Stomach smooth muscle (tissue), 2 donors: ENCODE data around the gene PROKR1.
"Not testable (repeated sequence)": the region's sequence is repeated elsewhere in the genome, so short reads cannot be mapped to it uniquely, and the experiment has no call there.

Experiments used
- H3K27ac ChIP-seq: one replicate; pipeline ENCODE4 v1.7.0; 2013; ENCODE audit warnings: mild to moderate bottlenecking, low read length, inconsistent platforms
- H3K27me3 ChIP-seq, 2 donors: one replicate each; pipeline ENCODE4 v1.7.0; 2013; ENCODE audit warnings: low read length in 2 of 2; ENCODE audit not compliant: insufficient read depth in 2 of 2, control insufficient read depth in 1 of 2
- H3K36me3 ChIP-seq, 2 donors: one replicate each; pipeline ENCODE4 v1.7.0; 2013; ENCODE audit warnings: low read length in 2 of 2; ENCODE audit not compliant: control insufficient read depth in 2 of 2, insufficient read depth in 2 of 2
- H3K4me1 ChIP-seq: one replicate; pipeline ENCODE4 v1.7.0; 2013; ENCODE audit warnings: low read length; ENCODE audit not compliant: control insufficient read depth, insufficient read depth
- H3K4me3 ChIP-seq, 2 donors: one replicate each; pipeline ENCODE4 v1.7.0; 2013; ENCODE audit warnings: low read length in 2 of 2
- H3K9ac ChIP-seq, 2 donors: one replicate each; pipeline ENCODE4 v1.7.0; 2013; ENCODE audit warnings: low read length in 2 of 2, mild to moderate bottlenecking in 1 of 2
- H3K9me3 ChIP-seq, 2 donors: one replicate each; pipeline ENCODE4 v1.7.0; 2013; ENCODE audit warnings: low read length in 2 of 2; ENCODE audit not compliant: control insufficient read depth in 2 of 2
- donor health status: healthy.
- donor health status: Pancreatic carcinoma.

The PROKR1 gene

DNA sequence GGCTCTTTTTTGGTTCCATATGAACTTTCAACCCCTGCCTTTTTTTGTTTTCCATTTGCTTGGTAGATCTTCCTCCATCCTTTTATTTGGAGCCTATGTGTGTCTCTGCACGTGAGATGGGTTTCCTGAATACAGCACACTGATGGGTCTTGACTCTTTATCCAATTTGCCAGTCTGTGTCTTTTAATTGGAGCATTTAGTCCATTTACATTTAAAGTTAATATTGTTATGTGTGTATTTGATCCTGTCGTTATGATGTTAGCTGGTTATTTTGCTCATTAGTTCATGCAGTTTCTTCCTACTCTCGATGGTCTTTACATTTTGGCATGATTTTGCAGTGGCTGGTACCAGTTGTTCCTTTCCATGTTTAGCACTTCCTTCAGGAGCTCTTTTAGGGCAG, 34.5 kb downstream of the PROKR1 start:
- H3K27ac ChIP-seq, H3K4me3 ChIP-seq, H3K9me3 ChIP-seq, H3K36me3 ChIP-seq, H3K9ac ChIP-seq, H3K4me1 ChIP-seq, H3K27me3 ChIP-seq: not testable (repeated sequence)

DNA sequence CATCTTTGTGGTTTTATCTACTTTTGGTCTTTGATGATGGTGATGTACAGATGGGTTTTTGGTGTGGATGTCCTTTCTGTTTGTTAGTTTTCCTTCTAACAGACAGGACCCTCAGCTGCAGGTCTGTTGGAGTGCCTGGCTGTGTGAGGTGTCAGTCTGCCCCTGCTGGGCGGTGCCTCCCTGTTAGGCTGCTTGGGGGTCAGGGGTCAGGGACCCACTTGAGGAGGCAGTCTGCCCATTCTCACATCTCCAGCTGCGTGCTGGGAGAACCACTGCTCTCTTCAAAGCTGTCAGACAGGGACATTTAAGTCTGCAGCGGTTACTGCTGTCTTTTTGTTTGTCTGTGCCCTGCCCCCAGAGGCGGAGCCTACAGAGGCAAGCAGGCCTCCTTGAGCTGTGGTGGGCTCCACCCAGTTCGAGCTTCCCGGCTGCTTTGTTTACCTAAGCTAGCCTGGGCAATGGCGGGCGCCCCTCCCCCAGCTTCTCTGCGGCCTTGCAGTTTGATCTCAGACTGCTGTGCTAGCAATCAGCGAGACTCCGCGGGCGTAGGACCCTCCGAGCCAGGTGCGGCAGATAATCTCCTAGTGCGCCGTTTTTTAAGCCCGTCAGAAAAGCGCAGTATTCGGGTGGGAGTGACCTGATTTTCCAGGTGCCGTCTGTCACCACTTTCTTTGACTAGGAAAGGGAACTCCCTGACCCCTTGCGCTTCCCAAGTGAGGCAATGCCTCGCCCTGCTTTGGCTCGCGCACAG, 36.0 kb downstream of the PROKR1 start:
- not testable (repeated sequence) for H3K9me3 ChIP-seq, H3K9ac ChIP-seq, H3K27ac ChIP-seq, H3K4me3 ChIP-seq, H3K27me3 ChIP-seq, H3K36me3 ChIP-seq, H3K4me1 ChIP-seq

DNA sequence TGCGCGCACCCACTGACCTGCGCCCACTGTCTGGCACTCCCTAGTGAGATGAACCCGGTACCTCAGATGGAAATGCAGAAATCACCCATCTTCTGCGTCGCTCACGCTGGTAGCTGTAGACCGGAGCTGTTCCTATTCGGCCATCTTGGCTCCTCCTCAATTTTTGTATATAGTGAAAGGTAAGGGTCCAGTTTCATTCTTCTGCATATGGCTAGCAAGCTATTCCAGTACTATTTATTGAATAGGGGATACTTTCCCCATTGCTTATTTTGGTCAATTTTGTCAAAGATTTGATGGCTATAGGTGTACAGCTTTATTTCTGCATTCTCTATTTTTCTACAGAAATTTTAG, 36.5 kb downstream of the PROKR1 start:
- H3K4me3 ChIP-seq, H3K27me3 ChIP-seq, H3K9me3 ChIP-seq, H3K9ac ChIP-seq, H3K36me3 ChIP-seq, H3K27ac ChIP-seq, H3K4me1 ChIP-seq: not testable (repeated sequence)

DNA sequence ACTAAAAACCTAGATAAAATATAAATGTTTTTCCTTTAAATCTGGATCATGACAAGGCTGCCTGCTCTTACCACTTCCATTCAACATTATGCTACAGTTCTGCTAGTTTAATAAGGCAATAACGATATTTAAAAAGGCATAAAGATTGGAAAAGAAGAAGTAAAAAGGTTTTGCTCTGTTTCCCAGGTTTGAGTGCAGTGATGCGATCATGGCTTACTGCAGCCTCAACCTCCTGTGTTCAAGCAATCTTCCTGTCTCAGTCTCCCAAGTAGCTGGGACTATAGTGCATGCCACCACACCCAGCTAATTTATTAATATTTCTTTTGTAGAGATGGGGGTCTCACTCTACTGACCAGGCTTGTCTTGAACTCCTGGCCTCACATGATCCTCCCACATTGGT, 40.8 kb downstream of the PROKR1 start:
- no peak overlapping the region for H3K9ac ChIP-seq
- no peaks in the 10 kb centered on the region for H3K9me3 ChIP-seq
- no peaks in the 10 kb centered on the region for H3K36me3 ChIP-seq
- H3K4me1 ChIP-seq: no peaks in the 10 kb centered on the region
- no peaks in the 10 kb centered on the region for H3K27me3 ChIP-seq
- H3K4me3 ChIP-seq: no peak overlapping the region
- H3K27ac ChIP-seq: no peak overlapping the region

DNA sequence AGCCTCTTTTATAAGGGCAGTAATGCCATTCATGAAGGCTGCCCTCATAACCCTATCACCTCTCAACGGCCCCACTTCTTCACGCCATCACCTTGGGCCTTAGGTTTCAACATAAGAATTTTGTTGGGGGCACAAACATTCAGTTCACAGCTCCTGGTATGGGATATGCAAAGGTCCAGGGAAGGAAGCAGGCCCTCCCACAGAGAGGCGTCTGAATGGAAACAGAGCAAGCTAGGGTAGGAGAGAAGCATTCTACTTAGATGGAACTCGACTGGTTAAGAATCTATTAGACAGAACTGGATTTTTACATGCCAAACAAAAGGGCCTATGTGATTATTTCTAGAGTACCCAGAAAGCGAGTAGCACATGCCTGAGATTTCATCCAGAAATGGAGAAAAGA, 42.8 kb downstream of the PROKR1 start:
- Histone ChIP-seq H3K9me3 (no peaks in the 10 kb centered on the region), H3K27me3 (no peaks in the 10 kb centered on the region), H3K4me1 (no peaks in the 10 kb centered on the region), H3K27ac (no peak overlapping the region), H3K36me3 (no peaks in the 10 kb centered on the region), H3K4me3 (no peak overlapping the region), H3K9ac (no peak overlapping the region)

DNA sequence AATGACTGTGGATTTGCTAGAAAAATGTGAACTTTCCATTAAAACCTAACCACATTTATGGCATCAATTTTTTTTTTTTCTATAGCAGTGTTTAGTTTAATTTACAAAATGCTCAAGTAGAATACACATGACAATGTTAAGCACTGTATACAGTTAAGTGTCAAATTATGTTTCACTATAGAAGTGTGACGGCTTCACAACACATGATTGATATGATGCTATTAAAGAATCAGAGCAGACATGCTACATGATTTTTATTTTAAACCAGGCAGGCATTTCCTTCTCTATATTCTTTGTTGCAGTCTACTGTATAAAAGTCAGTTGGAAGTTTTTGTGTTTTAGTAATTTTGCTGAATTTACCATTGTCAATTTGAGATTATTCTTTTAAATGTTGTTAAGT, 43.6 kb downstream of the PROKR1 start:
- Histone ChIP-seq H3K4me3 (no peak overlapping the region), H3K36me3 (no peaks in the 10 kb centered on the region), H3K27ac (no peak overlapping the region), H3K9ac (no peak overlapping the region), H3K9me3 (no peaks in the 10 kb centered on the region), H3K27me3 (no peaks in the 10 kb centered on the region), H3K4me1 (no peaks in the 10 kb centered on the region)

DNA sequence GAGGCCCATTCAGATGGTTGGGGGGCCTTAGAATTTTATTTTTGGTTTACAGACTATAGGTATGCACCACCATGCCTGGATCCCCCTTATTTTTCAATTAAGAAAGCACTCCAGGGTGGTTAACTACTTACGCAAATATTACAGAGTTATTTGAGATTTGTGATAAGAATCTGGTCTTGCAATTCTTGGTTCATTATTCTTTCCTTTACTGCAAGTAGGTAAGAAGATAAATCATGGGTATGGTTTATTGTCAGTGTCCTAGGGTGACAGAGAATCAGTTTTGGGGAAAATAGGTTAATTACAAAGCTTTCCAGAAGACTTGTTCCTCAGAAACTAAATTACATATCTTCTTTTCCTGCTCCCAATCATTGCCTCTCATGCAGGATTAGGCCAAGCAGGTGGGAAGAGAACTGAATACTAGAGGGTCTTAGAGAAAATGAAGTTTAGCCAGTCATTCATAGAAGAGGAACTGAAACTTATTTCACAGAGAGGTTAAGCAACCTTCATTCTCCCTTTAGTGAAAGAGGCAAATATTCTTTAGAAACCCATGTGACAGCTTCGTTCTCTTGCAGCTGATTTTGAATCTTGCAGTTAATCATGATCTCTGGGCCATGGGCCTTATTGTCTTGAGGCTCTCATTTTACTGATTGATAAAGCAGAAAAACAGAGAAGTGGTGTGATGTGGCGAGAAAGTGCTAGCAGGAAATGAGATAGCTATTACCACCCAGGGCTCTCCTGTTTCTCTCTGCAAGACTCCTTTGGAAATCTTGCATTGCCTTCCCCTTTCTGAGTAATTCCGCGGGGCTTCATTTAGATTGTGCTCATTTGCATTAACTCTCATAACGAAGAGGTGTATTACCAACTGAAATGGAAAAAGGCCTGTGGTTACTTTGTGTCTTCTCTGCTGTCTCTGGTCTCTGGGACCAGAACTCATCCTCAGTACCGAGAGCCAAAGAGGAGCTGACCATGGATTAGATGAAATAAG, 46.5 kb downstream of the PROKR1 start:
- no peak overlapping the region for H3K27ac ChIP-seq
- no peaks in the 10 kb centered on the region for H3K4me1 ChIP-seq
- no peak overlapping the region for H3K9ac ChIP-seq
- H3K4me3 ChIP-seq: no peak overlapping the region
- no peaks in the 10 kb centered on the region for H3K27me3 ChIP-seq
- no peaks in the 10 kb centered on the region for H3K9me3 ChIP-seq
- no peaks in the 10 kb centered on the region for H3K36me3 ChIP-seq

DNA sequence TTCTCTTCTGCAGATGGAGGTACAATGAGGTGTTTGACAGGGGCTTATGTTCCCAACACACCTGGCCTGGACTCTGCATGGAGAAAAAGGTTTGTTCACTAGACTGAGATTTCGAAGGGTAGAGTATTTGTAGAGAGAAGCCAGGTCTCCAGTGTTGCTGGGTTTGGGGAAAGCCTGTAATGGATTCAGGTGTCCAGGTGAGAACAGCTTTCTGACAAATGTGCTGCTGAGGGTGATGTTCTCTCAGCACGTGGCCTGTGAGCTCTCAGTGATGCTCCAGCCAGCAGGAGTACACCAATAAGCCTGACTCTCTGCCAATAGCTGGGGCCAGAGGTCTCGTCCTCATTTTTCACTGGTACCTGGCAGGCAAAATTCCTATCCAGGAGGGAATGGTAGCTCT, 47.5 kb downstream of the PROKR1 start:
- Histone ChIP-seq H3K36me3 (no peaks in the 10 kb centered on the region), H3K27ac (no peak overlapping the region)

DNA sequence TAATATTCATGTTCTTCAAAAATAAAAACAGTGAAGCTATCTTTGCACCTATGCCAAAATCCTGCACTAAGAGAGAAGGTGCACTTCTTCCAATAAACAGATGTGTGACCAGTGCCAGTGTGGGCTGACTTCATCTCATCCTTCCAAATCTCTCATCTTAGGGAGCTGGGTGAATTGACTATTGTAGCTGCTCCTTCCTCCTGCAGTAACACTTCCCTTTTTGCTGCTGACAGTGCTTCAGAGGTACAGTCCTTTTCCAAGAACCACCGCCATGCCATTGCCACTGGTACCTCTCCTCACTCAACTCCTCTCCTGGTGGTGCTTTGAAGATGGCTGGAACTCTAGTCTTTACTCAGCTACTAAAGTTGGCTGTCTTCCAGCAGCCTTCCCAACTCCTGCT, 49.1 kb downstream of the PROKR1 start:
- no peaks in the 10 kb centered on the region for H3K36me3 ChIP-seq
- no peak overlapping the region for H3K27ac ChIP-seq
- H3K9ac ChIP-seq: no peak overlapping the region
- no peak overlapping the region for H3K4me3 ChIP-seq
- peaks cover 0 to 3% of the 10 kb centered on the region in 2 donors for H3K9me3 ChIP-seq
- no peaks in the 10 kb centered on the region for H3K27me3 ChIP-seq
- H3K4me1 ChIP-seq: no peaks in the 10 kb centered on the region

More for the DNA sequence above, 47.5 kb downstream of the PROKR1 start:
- no peak overlapping the region for H3K4me3 ChIP-seq
- H3K9me3 ChIP-seq: no peaks in the 10 kb centered on the region
- no peak overlapping the region for H3K9ac ChIP-seq
- H3K27me3 ChIP-seq: no peaks in the 10 kb centered on the region
- no peaks in the 10 kb centered on the region for H3K4me1 ChIP-seq

DNA sequence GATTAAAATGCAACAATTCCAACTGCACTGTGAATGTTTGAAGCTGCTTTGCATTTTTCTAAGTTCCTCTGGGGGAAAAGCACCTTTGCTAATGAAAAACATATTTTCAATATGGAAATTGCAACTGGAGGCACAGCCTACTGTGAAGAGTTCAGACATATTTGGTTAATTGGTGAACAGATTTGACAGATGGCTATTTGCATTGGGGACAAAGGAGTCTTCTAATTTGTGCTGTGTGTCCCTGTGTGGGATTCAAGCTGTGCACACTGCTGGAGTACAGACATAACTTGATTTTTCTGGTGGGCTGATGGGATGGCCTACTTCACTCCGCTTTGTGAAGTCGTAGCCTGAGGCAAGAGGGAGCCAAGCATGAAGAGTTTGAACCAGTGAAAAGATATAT, 50.6 kb downstream of the PROKR1 start:
- Histone ChIP-seq H3K27me3 (no peaks in the 10 kb centered on the region), H3K36me3 (no peaks in the 10 kb centered on the region), H3K9me3 (peaks cover 0 to 3% of the 10 kb centered on the region in 2 donors), H3K9ac (no peak overlapping the region), H3K4me3 (no peak overlapping the region), H3K27ac (no peak overlapping the region), H3K4me1 (no peaks in the 10 kb centered on the region)

DNA sequence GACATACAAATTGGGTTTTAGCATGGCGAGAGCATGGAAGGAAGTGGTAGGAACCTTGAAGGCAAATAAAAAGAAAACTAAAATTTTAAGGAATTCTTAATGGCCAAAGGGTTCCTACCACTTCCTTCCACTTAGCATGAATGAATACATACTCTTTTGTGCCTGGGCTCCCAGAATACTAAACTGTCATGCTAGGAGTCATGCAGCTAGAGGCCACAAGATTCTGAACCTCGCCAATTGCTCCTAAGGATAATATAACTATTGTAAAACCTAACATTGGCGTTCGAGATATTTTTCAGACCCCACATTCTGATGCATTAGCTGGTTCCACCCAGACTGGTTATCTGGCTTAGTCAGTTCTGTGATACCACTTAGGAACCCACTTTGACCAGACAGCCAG, 52.6 kb downstream of the PROKR1 start:
- H3K27ac ChIP-seq: no peak overlapping the region
- no peaks in the 10 kb centered on the region for H3K36me3 ChIP-seq
- no peak overlapping the region for H3K9ac ChIP-seq
- no peaks in the 10 kb centered on the region for H3K27me3 ChIP-seq
- H3K4me1 ChIP-seq: no peaks in the 10 kb centered on the region
- H3K9me3 ChIP-seq: peaks cover 0 to 3% of the 10 kb centered on the region in 2 donors
- H3K4me3 ChIP-seq: no peak overlapping the region
